T-helper 2 cell treated with Interferon-gamma antibody and Interleukin-4, amounts not matched to agents 5 μg/mL and 100 μg/mL, for 36 hours (primary cell): ENCODE data around the gene TP53BP2.

Source experiments
- DNase-seq: peaks from one replicate; pipeline ENCODE4 v3.0.0; 2021; ENCODE audit warnings: low spot score
- H3K27ac Mint-ChIP-seq: one replicate; pipeline ENCODE4 v1.8.0; 2021; ENCODE audit warnings: mild to moderate bottlenecking, mixed read lengths
- H3K27me3 Mint-ChIP-seq: one replicate; pipeline ENCODE4 v1.8.0; 2021; ENCODE audit warnings: low read depth, mixed read lengths
- H3K36me3 Mint-ChIP-seq: one replicate; pipeline ENCODE4 v1.8.0; 2021; ENCODE audit warnings: low read depth, mixed read lengths
- H3K4me1 Mint-ChIP-seq: one replicate; pipeline ENCODE4 v1.8.0; 2021; ENCODE audit warnings: low read depth, mixed read lengths
- H3K4me3 Mint-ChIP-seq: one replicate; pipeline ENCODE4 v1.8.0; 2022; ENCODE audit warnings: mild to moderate bottlenecking, moderate library complexity, mixed read lengths
- H3K9me3 Mint-ChIP-seq: one replicate; pipeline ENCODE4 v1.8.0; 2021; ENCODE audit warnings: mixed read lengths

Gene TP53BP2

GRCh38 chr1:223765719-223766340 is 79.9 kb downstream of the TP53BP2 start:
- Mint-ChIP-seq H3K36me3 (peaks cover 65% of the 10 kb centered on the region), H3K4me1 (no peaks in the 10 kb centered on the region), H3K27ac (no peak overlapping the region), H3K4me3 (no peak overlapping the region), H3K9me3 (no peaks in the 10 kb centered on the region), H3K27me3 (no peaks in the 10 kb centered on the region)
- DNase-seq: no peak

- Mint-ChIP-seq H3K27ac (no peak overlapping the region), H3K27me3 (no peaks in the 10 kb centered on the region), H3K4me1 (no peaks in the 10 kb centered on the region), H3K36me3 (peaks cover 70% of the 10 kb centered on the region), H3K4me3 (no peak overlapping the region), H3K9me3 (no peaks in the 10 kb centered on the region)
- no peak for DNase-seq
Measured at GRCh38 chr1:223765036-223765718, 80.6 kb downstream of the TP53BP2 start.

GRCh38 chr1:223763881-223764280 is 81.9 kb downstream of the TP53BP2 start:
- DNase-seq: no peak
- H3K27ac Mint-ChIP-seq: no peak overlapping the region
- no peaks in the 10 kb centered on the region for H3K27me3 Mint-ChIP-seq
- peaks cover 68% of the 10 kb centered on the region for H3K36me3 Mint-ChIP-seq
- H3K9me3 Mint-ChIP-seq: no peaks in the 10 kb centered on the region
- no peaks in the 10 kb centered on the region for H3K4me1 Mint-ChIP-seq
- no peak overlapping the region for H3K4me3 Mint-ChIP-seq

DNA sequence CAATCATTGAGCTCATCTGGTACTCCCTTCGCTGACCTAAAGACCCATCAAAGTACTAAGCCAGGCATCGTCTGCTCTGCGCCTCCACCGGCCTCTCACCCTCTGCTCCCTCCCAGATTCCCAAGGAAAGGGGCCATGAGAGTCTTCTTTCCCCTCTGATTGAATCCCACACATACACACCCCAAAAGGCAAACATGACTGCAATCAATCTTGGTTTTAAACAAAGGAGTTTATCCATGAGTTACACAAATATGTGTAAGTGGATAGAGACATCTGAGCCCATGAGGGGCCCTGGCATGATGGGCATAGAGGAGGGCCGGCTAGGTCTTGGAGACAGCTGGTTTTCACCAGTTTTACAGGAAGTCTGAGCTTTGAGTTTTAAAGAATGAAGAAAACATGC is 82.5 kb downstream of the TP53BP2 start:
- H3K4me1 Mint-ChIP-seq: no peaks in the 10 kb centered on the region
- no peaks in the 10 kb centered on the region for H3K27me3 Mint-ChIP-seq
- H3K9me3 Mint-ChIP-seq: no peaks in the 10 kb centered on the region
- H3K4me3 Mint-ChIP-seq: no peak overlapping the region
- DNase-seq: no peak
- peaks cover 69% of the 10 kb centered on the region for H3K36me3 Mint-ChIP-seq
- H3K27ac Mint-ChIP-seq: peak overlapping the region; percentile 31

DNA sequence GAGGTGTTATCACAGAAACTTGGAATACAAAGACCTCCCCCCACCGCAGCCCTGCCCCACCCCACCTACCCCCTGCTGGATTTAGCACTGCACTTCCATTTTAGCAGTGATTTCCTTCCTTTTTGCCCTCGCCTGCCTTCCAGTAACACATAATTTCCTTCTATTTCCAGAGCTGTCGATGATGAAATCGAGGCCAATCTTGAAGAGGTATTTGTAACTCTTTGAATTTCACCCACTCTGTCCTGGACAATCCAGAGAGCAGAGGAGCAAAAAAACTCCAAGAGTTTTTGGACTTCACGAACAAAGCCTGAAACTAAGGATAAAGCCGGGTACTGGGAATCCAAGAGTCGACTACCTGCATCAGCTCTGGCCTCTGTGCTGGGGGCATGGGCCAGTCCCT is 84.3 kb downstream of the TP53BP2 start:
- Mint-ChIP-seq H3K27ac (no peak overlapping the region), H3K4me1 (no peaks in the 10 kb centered on the region), H3K27me3 (no peaks in the 10 kb centered on the region), H3K9me3 (no peaks in the 10 kb centered on the region), H3K4me3 (no peak overlapping the region), H3K36me3 (peaks cover 75% of the 10 kb centered on the region)
- DNase-seq: no peak

- no peak overlapping the region for H3K4me3 Mint-ChIP-seq
- no peaks in the 10 kb centered on the region for H3K27me3 Mint-ChIP-seq
- no peaks in the 10 kb centered on the region for H3K4me1 Mint-ChIP-seq
- peaks cover 72% of the 10 kb centered on the region for H3K36me3 Mint-ChIP-seq
- DNase-seq: no peak
- H3K9me3 Mint-ChIP-seq: no peaks in the 10 kb centered on the region
- no peak overlapping the region for H3K27ac Mint-ChIP-seq
Measured at GRCh38 chr1:223760833-223761232, 84.9 kb downstream of the TP53BP2 start.

DNA sequence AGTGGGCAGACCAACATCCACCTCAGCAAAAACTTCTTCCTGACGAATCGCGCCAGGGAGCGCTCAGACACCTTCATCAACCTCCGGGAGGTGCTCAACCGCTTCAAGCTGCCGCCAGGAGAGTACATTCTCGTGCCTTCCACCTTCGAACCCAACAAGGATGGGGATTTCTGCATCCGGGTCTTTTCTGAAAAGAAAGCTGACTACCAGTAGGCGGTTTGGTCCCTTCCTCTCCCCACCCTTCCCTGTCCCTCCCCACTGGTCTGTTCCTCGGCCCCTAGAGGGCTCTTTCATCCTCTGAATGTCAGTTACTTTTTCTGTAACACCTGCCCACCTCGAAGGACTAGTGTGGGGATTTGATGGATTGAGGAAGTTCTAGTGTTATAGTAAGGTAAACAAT is 86.5 kb downstream of the TP53BP2 start:
- Mint-ChIP-seq H3K9me3 (no peaks in the 10 kb centered on the region), H3K27ac (no peak overlapping the region), H3K4me1 (no peaks in the 10 kb centered on the region), H3K36me3 (peaks cover 66% of the 10 kb centered on the region), H3K27me3 (no peaks in the 10 kb centered on the region), H3K4me3 (no peak overlapping the region)
- DNase-seq: no peak

DNA sequence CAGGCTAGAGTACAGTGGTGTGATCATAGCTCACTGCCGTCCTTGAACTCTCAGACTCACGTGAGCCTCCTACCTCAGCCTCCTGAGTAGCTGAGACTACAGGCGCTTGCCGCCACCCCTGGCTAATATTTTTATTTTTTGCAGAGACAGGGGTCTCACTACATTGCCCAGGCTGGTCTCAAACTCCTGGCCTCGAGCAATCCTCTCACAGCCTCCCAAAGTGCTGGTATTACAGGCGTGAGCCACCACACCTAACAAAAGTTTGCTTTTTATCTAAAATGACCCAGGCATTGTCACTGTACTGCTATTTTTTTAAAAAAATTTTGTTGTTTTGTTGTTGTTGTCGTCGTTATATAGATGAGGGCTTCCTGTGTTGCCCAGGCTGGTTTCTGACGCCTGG is 87.0 kb downstream of the TP53BP2 start:
- Mint-ChIP-seq H3K4me1 (no peaks in the 10 kb centered on the region), H3K27me3 (no peaks in the 10 kb centered on the region), H3K9me3 (no peaks in the 10 kb centered on the region), H3K36me3 (peaks cover 66% of the 10 kb centered on the region), H3K27ac (no peak overlapping the region), H3K4me3 (no peak overlapping the region)
- no peak for DNase-seq

- H3K27ac Mint-ChIP-seq: no peak overlapping the region
- H3K36me3 Mint-ChIP-seq: peaks cover 71% of the 10 kb centered on the region
- H3K4me1 Mint-ChIP-seq: no peaks in the 10 kb centered on the region
- H3K27me3 Mint-ChIP-seq: no peaks in the 10 kb centered on the region
- DNase-seq: no peak
- H3K4me3 Mint-ChIP-seq: no peak overlapping the region
- no peaks in the 10 kb centered on the region for H3K9me3 Mint-ChIP-seq
Measured at GRCh38 chr1:223756806-223757700, 88.7 kb downstream of the TP53BP2 start.

GRCh38 chr1:223755992-223756775 is 89.6 kb downstream of the TP53BP2 start:
- no peaks in the 10 kb centered on the region for H3K9me3 Mint-ChIP-seq
- H3K36me3 Mint-ChIP-seq: peaks cover 72% of the 10 kb centered on the region
- no peak for DNase-seq
- H3K27me3 Mint-ChIP-seq: no peaks in the 10 kb centered on the region
- no peak overlapping the region for H3K4me3 Mint-ChIP-seq
- H3K27ac Mint-ChIP-seq: no peak overlapping the region
- no peaks in the 10 kb centered on the region for H3K4me1 Mint-ChIP-seq

DNA sequence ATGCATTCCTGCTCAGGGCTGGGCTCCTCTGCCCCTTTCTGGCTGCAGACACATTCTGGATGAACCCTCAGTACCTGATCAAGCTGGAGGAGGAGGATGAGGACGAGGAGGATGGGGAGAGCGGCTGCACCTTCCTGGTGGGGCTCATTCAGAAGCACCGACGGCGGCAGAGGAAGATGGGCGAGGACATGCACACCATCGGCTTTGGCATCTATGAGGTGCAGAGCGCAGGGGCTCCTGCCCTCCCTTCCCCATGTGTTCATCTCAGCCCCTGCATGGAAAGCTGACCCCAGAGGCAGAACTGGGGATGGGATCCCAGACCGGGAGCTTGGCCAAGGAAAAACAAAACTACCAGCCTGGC is 90.3 kb downstream of the TP53BP2 start:
- Mint-ChIP-seq H3K4me1 (no peaks in the 10 kb centered on the region), H3K27me3 (no peaks in the 10 kb centered on the region), H3K9me3 (no peaks in the 10 kb centered on the region), H3K36me3 (peaks cover 68% of the 10 kb centered on the region), H3K27ac (no peak overlapping the region), H3K4me3 (no peak overlapping the region)
- DNase-seq: no peak

DNA sequence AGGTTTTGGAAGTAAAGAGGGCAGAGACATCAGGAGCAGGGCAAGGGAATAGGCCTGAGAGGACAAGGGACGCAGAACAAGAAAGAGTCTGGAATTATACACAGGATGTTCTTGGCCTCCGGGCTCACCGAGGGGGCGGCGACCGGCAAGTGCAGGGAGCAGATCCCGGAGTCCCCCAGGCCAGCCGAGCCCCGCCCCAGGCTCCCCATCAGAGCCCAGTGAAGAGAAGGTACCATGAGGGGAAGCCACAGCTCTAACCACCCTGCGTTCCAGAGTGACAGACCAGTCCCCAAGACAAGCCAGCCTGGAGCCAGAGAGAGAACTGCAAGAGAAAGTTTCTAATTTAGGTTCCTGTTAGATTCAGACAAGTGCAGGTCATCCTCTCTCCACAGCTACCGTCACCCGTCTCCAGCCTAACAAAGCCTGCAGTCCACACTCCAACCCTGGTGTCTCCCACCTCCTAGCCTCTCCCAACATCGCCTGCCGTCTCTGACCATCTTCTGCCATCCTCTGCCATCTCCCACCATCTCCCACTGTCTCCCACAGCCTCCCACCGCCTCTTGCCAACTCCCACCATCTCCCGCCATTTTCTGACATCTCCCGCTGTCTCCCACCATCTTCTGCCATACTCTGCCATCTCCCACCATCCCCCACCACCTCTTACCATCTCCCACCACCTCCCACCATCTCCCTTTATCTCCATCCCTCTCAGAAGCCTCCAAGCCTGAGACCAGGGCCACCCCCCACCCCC is 90.9 kb downstream of the TP53BP2 start:
- Mint-ChIP-seq H3K36me3 (peaks cover 68% of the 10 kb centered on the region), H3K27me3 (no peaks in the 10 kb centered on the region)
- DNase-seq: no peak

More for the DNA sequence above, 90.9 kb downstream of the TP53BP2 start:
- Mint-ChIP-seq H3K4me1 (peaks cover 2% of the 10 kb centered on the region), H3K4me3 (no peak overlapping the region), H3K9me3 (no peaks in the 10 kb centered on the region), H3K27ac (no peak overlapping the region)
